Upper lobe of left lung (tissue), 4 donors: ENCODE data around the gene CFHR4.

Experiments
- CTCF ChIP-seq, 6 experiments: fragments of 450-650 bp in 4 of 6; fragments of 200-600 bp in 2 of 6; sonication (generic) in 2 of 6; IDR thresholded peaks; one replicate each; pipeline ENCODE4 v1.5.1; 2016 to 2019; ENCODE audit warnings: antibody characterized with exemption in 6 of 6
- POLR2A ChIP-seq, 4 donors: fragments of 450-650 bp; IDR thresholded peaks; one replicate each; pipeline ENCODE4 v1.5.1; 2016 to 2017; ENCODE audit warnings: antibody characterized with exemption in 4 of 4, mild to moderate bottlenecking in 2 of 4

GRCh38 chr1:196897158-196897828 lies 9.4 kb downstream of the CFHR4 start:
- TF ChIP-seq CTCF (IDR thresholded peaks at IDR 0.05) (no peak), POLR2A (IDR thresholded peaks at IDR 0.05) (no peak)
